Measurements from ENCODE around the gene CXorf51A.
"Not testable (repeated sequence)": the region's sequence is repeated elsewhere in the genome, so short reads cannot be mapped to it uniquely, and the experiment has no call there.

DNA sequence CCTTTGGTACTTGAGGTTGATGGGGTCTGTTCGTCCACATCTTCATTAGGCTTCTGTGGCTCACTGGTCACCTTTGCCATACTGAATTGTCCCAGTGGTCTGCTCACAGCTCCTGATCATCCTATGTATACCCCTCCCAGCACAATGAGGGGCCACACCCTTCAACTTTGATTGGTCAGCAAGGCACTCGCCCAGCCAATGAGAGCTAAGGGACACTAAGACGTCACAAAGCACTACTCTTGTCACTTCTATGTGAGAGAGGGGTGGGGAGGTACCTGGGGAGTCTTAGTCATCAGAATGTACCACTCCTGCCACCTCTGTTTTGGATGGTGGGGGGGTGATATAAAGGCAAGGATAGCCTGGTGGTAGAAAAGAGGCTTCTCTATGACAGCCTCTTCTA lies at the start of gene CXorf51A:
- TF ChIP-seq, protein P1, sequence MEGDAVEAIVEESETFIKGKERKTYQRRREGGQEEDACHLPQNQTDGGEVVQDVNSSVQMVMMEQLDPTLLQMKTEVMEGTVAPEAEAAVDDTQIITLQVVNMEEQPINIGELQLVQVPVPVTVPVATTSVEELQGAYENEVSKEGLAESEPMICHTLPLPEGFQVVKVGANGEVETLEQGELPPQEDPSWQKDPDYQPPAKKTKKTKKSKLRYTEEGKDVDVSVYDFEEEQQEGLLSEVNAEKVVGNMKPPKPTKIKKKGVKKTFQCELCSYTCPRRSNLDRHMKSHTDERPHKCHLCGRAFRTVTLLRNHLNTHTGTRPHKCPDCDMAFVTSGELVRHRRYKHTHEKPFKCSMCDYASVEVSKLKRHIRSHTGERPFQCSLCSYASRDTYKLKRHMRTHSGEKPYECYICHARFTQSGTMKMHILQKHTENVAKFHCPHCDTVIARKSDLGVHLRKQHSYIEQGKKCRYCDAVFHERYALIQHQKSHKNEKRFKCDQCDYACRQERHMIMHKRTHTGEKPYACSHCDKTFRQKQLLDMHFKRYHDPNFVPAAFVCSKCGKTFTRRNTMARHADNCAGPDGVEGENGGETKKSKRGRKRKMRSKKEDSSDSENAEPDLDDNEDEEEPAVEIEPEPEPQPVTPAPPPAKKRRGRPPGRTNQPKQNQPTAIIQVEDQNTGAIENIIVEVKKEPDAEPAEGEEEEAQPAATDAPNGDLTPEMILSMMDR (IDR thresholded peaks at IDR 0.05) = not testable (repeated sequence)
- TF ChIP-seq EZH2, EZH2phosphoT487 (IDR thresholded peaks at IDR 0.05): not testable (repeated sequence)

Data from neural progenitor cell (in vitro differentiated cells).